Astrocyte of the hippocampus (primary cell): ENCODE results near the gene NOD2.
A peak's percentile ranks its signal among the peaks of the same experiment; 100 is the strongest.

Source experiments
- DNase-seq: peaks from one replicate; pipeline ENCODE4 v3.0.0; 2011; ENCODE audit warnings: low read depth, low spot score

NOD2 gene

DNA sequence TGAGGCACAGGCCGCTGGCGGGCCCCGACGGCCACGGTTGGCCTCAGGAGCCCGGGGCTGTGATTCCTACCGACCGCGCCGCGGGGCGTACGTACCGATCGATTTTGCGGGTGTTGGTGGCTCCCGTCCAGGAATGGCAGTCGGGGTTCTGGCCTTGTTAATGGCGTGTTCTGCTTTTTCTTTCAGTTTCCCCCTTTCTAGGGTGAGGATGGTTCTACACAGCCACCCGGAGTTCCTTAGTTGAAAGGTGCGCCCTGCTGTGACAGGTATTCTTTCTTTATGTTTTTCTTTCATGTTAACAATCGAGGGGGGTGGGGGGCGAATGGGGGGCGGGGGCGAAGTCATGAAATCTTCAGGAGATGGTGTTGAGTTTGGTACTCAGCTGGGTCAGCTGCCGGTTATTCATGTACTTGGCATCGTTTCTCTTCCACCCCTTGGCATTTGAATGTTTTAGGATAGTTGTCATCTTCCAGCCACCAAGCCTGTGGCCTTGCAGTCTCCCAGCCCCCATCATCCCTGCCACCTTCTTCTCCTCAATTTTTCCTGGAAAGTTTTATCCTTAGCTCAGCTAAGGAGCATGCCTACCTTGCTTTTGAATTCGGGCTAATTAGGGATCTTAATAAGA, 49.3 kb downstream of the NOD2 start:
- peak; percentile 57 for DNase-seq

DNA sequence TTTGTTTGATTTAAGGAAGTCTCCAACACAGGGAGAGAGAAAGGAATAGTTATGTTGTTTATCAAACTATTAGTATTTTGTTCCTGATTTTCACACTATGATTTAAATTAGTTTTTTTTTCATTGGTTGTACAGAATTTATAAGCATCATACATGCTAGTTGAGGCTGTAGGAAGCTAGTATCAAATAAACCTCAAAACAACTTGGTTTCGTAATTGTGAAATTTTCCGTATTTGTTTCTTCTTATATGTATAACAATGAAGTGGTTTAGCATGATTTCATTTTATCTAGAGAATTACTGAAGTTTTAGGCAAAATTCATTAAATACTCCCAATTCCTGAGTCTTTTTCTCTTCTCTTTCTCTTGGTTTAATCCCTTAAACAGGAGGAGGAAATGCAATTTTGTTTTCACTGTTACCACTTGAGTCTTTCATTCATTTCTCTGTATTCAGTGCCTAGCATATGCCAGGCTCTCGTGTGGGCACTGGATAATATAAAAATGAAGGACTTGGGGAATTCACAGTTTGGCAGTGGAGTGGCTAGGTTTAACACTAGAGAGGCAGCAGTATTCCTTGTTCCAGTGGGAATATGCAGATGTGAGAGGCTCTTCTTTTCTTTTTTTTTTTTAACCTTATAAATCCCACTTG, 50.3 kb downstream of the NOD2 start:
- no peak for DNase-seq

DNA sequence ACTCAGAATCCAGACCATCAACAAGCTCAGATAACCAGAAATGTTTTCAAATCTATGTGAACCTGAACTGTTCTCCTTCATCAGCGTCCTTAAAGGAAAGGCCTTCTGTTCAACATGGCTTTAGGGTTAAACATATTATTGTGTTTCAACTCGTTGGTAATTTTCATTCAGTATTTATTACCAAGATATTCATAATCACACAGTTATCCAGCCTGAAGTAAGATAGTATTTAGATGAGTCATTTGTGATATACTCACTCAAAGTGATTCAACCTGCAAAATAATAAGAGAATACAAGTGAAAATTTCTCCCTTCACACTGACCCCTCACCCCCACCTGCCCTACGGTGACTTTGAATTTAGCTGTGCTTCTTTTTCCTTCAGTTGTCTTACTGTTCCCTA, 51.5 kb downstream of the NOD2 start:
- DNase-seq: no peak

DNA sequence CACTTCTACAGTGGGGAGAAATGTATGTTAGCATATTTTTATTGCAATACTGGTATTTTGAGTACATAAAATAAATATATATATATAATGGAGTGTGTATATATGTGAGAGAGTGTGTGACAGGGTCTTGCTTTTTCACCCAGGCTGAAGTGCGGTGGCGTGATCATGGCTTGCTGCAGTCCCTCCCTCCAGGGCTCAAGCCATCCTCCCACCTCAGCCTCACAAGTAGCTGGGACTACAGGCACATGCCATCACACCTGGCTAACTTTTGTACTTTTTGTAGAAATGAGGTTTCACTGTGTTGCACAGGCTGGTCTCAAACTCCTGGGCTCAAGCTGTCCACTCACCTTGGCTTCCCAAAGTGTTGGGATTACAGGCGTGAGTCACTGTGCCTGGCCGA, 52.5 kb downstream of the NOD2 start:
- DNase-seq: no peak

DNA sequence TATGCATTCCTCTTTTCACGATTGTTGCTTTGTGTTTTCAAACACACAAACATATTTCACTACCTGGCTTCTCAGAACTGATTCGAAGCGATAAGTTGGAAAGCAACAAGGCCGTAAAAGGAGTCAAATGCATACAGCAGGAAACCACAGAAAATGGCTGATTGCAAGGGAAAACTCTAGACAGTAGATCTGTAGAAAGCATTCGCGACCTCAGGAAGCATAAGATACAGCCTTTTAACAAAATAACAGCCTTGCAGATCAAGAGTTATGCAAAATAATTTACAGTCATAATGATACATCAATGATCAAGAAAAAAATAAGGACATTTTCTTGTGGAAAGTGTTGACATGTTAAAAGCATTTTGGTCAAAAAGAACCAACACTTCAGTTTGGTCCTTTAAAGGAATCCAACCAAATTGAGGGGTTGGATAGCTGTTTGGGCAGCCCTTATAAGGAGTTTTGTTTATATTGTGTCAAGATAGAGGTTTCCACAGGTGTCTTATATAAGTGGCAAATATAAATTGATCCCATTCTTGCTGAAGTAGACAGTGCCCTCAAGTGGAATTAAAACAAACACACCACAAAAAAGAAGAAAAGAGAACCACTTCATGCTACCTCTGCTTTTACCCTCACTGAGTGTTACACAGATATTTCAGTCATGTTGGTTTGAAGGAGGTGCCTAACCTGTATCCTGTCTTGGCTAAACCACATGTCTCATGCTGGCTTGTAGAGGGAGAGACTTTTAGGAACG, 54.0 kb downstream of the NOD2 start:
- DNase-seq: no peak

DNA sequence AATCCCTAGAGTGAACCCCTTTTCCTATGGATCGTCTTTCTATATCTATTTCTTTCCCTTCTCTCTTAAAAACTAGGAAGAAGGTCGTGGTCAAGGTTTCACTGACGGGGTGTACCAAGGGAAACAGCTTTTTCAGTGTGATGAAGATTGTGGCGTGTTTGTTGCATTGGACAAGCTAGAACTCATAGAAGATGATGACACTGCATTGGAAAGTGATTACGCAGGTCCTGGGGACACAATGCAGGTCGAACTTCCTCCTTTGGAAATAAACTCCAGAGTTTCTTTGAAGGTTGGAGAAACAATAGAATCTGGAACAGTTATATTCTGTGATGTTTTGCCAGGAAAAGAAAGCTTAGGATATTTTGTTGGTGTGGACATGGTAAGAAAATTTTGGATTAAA, 58.1 kb downstream of the NOD2 start:
- DNase-seq: no peak

DNA sequence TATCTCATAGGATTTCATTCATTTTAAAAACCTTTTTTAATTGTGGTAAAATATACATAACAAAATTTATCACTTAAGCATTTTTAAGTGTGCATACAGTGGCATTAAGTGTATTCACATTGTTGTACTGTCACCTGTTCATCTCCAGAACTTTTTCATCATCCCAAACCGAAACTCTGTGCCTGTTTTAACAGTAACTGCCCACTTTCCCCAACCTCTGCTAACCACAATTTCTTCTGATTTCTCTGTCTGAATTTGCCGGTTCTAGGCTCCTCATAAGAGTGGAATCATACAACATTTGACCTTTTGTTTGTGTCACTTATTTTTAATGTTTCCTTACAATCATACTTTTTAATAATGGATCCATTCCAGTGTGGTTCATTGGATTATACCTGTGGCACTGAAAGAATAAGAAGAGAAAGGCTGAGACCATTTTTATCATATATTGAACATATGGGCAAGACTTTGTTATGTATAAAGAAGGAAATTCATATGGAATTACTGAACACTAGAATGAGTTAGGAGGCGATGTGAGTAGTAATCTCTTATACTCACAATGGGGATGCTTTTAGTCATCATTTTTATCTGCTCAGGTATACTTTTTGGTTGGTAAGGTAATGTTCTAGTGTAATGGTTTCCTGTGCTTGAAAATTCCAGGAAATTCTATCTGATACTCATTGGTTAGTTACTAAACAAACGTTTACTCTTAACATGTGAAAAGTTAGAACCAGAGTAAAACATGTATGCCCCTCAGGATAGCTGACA, 59.2 kb downstream of the NOD2 start:
- DNase-seq: no peak

DNA sequence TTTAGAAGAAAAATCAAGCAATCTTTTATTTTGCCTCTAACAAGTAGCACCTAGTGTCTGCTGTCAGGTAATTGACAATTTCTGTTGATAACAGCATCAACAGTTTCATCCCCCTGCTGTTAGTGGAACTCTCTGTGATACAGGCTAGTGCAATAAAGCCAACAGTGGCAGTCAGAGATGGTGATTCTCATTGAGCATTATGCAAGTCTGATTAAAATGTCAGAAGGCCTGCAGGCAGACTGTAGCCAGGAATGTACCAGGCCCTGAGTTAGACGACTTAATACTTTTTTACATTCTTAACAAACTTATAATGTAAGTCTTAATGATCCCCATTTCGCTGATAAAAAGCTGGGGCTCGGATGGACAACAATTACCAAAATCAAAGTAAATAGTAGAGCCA, 63.1 kb downstream of the NOD2 start:
- no peak for DNase-seq

DNA sequence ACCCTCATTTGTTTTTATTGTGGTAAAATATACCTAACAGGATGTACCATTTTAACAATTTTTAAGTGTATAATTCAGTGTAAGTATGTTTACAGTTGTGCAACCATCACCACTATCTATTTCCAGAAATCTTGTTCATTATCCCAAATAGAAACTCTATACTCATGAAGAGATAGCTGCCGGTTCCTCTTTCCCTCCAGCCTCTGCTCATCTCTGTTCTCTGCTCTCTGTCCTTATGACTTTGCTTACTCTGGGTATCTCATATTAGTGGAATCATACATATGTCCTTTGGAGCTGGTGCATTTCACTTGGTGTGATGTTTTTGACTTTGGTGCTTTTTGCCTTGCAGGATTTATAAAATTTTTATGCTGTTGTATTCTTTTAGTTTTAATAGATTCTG, 67.9 kb downstream of the NOD2 start:
- DNase-seq: no peak

DNA sequence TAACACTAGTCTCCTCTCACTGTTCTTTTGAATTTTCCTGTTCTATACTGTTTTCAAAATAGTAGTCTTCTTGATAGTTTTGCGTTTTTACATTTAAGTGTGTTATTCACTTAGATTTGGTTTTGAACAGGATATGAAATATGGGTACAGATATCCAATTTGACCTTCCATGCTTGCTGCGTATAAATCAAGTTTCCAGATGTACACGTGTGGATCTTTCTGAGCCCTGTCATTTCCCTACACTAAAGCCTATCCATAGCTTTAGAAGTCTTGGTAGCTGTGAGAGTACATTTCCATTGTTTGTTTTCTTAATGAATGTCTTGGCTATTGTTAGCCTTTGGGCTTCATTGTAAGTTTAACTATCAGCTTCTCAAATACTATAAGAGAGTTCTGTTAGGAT, 68.8 kb downstream of the NOD2 start:
- no peak for DNase-seq

DNA sequence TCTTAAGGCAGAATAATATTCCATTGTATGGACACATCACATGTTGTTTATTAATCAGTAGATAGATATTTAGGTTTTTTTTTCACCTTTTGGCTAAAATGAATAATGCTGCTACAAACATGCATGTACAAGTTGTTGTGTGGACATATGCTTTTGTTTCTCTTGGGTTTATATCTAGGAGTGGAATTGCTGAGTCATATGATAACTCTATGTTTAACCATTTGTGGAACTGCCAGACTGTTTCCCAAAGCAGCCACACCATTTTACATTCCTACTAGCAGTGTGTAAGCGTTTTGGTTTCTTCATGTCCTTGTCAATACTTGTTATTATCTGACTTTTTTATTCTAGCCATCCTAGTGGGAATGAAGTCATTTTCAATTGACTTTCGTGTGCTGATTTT, 69.8 kb downstream of the NOD2 start:
- no peak for DNase-seq

DNA sequence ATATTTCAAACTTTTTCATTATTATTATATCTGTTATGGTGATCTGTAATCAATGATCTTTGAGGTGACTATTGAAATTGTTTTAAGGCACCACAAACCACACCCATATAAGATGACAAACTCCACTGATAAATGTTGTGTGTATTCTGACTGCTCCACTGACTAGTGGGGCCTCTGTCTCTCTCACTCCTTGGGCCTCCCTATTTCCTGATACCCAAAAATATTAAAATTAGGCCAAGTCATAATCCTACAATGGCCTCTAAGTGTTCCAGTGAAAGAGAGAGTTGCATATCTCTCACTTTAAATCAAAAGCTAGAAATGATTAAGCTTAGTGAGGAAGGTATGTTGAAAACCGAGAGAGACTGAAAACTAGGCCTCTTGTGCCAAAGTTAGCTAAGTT, 71.9 kb downstream of the NOD2 start:
- no peak for DNase-seq

DNA sequence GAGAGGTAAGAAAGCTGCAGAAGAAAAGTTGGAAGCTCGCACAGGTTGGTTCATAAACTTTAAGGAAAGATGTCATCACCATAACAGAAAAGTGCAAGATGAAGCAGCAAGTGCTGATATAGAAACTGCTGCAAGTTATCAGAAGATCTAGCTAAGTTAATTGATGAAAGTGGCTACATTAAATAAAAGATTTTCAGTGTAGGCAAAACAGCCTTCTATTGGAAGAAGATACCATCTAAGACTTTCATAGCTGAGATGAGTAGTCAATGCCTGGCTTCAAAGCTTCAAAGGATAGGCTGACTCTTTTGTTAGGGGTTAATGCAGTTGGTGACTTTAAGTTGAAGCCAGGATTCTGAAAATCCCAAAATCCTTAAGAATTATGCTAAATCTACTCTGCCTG, 72.5 kb downstream of the NOD2 start:
- no peak for DNase-seq

DNA sequence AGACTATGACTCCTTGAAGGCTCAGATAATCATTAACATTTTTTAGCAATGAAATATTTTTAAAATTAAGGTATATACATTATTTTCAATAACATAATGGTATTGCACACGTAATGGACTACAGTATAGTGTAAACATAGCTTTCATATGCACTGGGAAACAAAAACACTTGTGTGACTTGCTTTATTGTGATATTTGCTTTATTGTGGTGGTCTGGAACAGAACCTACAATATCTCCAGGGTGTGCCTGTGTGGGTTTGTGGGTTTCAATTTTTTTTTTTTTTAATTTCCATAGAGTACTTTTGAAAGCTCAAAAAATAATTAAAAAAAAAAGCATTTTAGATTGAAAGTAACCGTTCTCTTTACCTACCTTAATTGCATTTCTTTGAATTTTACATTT, 73.8 kb downstream of the NOD2 start:
- DNase-seq: no peak

DNA sequence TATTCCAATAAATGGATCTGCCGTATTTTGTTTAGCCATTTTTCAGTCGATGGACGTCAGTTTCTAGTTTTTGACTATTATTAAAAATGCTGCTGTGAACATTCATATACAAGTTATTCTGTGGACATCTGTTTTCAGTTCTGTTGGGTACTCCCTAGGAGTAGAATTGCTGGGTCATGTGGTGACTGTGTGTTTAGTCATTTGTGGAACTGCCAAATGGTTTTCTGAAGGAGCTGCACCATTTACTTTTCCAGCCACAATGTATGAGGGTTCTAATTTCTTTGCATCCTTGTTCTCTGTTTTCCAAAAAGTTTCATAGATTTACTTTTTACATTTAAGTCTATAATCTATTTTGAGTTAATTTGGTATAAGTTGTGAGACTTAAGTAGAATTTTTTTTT, 78.0 kb downstream of the NOD2 start:
- peak; percentile 2 for DNase-seq

DNA sequence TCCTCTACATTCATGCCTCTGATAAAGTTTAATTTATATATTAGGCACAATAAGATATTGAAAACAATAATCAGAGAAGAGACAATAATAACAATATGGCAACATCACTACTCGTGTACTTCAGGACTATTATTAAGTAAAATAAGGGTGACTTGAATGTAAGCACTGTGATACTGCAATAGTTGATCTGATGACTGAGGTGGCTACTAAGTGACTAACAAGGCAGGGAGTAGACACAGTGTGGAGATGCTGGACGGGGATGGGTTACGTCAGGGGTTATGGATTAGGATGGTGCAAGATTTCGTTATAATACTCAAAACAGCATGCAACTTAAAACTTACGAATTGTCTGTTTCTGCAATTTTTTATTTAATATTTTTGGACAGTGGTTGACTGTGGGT, 81.0 kb downstream of the NOD2 start:
- no peak for DNase-seq

DNA sequence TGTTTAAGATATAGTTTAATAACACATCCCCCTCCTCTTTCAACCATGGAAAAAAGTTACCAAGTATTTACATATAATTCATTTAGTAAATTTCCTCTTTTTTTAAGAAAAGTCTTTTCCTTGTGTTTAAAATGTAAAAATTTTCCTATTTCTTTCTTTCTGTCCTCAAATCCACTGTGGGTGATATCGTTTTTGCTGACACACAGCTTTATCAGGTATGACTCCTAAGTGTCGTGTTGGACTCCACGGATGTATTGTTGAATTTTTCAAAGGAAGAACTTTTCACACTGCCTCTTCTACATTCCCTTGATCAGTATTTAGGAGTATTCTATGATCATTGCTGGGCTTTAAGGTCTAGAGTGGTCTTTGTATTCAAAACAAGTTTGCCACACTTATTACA, 81.6 kb downstream of the NOD2 start:
- no peak for DNase-seq

DNA sequence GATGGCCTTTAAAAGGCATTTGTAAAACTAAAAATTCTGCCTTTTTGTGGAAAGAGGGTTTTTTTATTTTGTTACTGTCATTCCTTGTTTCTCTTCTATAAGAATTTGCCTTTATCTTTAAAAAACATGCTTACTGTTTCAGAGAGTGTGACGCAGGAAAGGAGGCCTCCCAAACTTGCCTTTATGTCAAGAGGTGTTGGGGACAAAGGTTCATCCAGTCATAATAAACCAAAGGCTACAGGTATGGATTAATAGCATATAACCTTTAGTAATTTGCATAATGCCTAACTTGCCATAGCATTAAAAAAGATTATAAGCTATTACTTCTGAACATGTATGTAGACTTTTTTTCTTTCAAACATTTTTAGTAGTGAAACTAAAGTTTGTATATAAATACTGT, 82.6 kb downstream of the NOD2 start:
- DNase-seq: no peak

DNA sequence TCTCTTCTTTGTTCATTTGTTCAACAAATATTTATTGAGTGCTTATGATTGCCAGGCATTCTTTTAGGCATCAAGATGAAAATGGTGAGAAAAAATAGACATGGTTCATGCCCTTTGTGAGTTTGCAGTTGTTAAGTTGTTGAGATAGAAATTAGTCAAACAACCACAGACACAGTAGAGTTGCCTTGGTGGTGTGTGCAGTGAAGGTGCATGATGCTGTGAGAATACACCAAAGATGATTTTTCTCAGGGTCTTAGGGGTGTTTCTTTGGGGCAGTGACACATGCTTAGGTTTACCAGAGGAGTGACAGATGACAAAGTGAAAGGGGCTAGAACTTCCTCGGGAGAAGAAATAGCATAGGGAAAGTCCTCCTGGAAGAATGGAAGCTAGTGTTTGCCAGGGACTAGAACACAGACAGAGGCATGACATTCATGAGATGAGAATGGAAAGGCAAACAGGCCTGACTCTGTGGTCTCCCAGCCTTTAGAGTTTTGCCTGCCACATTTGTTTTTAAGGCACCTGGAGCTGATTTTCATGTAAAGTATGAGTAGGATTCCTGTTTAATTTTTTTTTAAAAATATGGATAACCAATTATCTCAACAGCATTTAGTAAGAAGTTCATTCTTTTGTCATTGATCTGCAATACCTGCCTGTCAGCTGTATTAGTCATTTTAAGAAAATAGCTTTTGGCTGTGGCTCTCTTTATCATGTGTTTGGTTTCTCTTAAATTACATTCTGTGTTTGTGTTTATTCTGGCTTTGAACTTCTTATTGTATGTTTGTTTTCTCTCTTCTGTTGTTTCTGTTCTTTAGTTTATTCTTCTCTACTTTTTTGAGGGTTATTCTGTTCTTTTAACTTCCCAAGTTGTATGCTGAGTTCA, 85.1 kb downstream of the NOD2 start:
- DNase-seq: no peak

DNA sequence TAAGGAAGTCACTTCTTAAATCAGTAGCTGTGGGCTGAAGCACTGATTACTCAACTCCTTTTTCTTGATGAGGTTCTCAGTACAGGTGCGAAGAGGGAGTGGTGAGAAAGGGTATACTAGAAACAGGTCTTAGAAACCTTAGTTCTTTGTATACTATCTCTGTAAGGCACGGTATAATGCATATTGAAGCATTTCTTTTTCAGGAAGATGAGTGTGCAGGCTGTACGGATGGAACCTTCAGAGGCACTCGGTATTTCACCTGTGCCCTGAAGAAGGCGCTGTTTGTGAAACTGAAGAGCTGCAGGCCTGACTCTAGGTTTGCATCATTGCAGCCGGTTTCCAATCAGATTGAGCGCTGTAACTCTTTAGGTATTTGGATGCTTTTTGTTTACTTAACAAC, 87.6 kb downstream of the NOD2 start:
- DNase-seq: no peak

DNA sequence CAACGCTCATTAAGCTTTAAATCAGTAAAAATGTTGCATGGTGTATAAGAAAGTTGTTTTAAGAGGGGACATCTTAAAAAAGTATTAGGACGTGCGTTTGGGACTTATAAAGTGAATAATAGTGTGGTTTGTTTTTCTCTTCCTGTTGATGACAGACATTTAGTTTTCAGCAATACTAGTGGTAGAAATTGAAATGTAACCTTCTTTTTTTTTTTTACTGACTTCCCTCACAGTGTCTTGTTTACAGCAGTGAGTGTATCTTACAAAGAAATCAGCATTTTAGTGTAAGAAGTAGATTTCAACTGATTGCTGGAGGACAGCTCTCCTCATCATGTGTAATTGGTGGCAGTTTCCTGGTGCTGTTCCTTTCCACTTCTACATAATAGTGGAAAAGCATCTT, 88.1 kb downstream of the NOD2 start:
- DNase-seq: no peak
